ENCODE measurements around the gene ZNF33B. TPM values are rescaled to one million over a fixed set of nuclear protein-coding genes. Genes with fewer than 3 reads are reported as not detected.

ZNF33B gene
- total RNA-seq: 1.4 and 2.8 TPM in 2 replicates

GRCh38 chr10:42638055-42638820 is at the start of gene ZNF33B:
Gene ZNF33B (minus strand): TSS chr10:42638570. CDS start chr10:42636928, 1,642 bp downstream.

Other genes starting within 250 kb of the ZNF33B start
- 13.0 and 14.9 TPM in 2 replicates for gene BMS1, start 144.2 kb upstream of the ZNF33B start, total RNA-seq